Peyer's patch (tissue), 4 donors: ENCODE measurements around the gene BRINP2.

Experiments used
- CTCF ChIP-seq, 6 experiments: fragments of 450-650 bp in 4 of 6; fragments of 200-600 bp in 2 of 6; sonication (generic) in 1 of 6; IDR thresholded peaks; one replicate each; pipeline ENCODE4 v1.5.1; 2017 to 2019; ENCODE audit warnings: antibody characterized with exemption in 6 of 6, mild to moderate bottlenecking in 3 of 6, moderate library complexity in 1 of 6
- POLR2A ChIP-seq, 2 donors: fragments of 450-650 bp; IDR thresholded peaks; one replicate each; pipeline ENCODE4 v1.5.1; 2017; ENCODE audit warnings: antibody characterized with exemption in 2 of 2, mild to moderate bottlenecking in 2 of 2, moderate library complexity in 2 of 2

DNA sequence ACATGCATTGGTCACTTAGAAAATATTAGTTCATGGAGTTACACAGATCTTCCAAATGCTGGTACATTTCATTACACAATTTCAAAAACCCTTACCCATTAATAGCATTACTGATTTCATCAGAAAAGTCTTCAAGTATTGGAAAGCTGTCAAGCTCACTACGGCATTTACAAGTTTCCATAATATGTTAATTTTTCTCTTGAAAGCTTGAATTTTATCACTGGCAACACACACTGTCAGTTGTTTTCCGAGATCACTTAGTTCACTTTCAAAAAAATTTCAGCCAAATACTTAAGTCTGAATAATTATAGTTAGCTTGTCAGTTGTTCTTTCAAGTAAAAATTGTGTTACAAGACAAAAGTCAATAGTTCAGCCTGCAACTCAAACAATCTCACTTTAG lies 24.3 kb upstream of the BRINP2 start:
- TF ChIP-seq CTCF (IDR thresholded peaks at IDR 0.05) (no peak), POLR2A (IDR thresholded peaks at IDR 0.05) (no peak)
